CD4-positive, alpha-beta T cell treated with Interleukin-2 at 100 ng/mL for 4 hours (primary cell): Measurements from ENCODE around the gene PIK3R2.

Experiments used
- DNase-seq: peaks from one replicate; pipeline ENCODE4 v3.0.0-alpha.2; 2020; ENCODE audit warnings: low spot score

Gene PIK3R2

DNA sequence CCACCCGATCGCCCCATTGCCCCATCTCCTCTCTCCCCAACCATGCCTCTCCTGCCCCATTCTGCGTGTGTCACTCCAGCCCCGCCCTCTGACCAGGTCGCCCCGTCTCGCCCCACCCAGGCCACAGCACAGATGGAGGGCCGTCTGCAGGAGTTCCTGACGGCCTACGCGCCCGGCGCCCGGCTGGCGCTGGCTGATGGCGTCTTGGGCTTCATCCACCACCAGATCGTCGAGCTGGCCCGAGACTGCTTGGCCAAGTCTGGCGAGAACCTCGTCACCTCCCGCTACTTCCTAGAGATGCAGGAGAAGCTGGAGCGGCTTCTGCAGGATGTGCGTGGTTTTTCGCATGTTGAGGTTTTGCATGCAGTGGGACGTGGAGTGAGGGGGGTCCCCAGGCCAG, 29.1 kb upstream of the PIK3R2 start:
- DNase-seq: no peak

DNA sequence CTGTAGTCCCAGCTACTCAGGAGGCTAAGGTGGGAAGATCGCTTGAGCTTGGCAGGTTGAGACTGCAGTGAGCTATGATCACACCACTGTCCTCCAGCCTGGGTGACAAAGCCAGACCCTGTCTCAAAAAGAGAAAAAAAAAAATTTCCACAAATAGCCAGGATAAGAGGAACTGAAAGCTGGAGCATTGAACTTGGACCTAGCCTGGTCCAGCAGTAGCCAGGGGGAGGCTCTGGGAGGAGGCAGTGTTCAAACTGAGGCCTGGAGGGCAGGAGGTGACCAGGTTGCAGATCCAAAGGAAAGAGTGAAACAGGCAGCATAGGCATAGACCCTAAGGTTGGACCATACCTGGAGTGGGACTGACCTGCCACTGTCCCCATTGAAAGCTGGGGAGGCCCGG, 26.9 kb upstream of the PIK3R2 start:
- no peak for DNase-seq

DNA sequence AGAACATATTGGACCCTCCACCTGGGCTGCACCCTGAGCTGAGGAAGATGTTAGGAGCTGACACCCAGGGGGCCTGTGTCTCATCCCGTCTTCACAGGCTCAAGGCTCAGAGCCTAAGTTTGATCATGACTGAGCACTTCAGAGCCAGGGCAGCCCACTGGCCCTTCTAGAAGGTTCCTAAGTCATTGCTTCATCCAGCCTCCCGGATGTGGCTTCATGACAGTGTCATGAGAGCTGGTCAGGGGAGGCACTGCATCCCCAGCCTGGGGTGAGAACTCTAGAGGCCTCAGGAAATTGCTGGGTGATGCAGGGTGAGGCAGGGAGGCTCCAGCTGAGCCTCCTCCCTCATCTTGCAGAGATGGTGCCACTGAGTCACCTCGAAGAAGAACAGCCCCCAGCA, 24.9 kb upstream of the PIK3R2 start:
- no peak for DNase-seq

DNA sequence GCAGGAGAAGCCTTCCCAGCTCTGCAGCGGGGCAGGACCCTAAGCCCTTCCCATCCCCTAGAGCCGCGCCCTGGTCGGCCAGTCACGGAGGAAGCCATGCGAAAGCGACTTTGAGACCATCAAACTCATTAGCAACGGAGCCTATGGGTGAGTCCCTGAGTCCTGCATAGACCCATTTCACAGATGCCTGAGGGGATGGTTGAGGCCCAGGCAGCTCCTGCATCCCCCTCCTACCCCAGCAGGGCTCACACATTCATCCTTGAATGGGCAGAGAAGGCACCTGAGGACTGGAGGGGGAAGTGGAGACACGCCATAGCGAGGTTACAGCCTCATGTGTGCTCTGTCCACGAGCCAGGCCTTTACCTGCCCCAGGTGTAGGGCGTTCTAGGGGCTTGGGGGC, 24.2 kb upstream of the PIK3R2 start:
- no peak for DNase-seq

DNA sequence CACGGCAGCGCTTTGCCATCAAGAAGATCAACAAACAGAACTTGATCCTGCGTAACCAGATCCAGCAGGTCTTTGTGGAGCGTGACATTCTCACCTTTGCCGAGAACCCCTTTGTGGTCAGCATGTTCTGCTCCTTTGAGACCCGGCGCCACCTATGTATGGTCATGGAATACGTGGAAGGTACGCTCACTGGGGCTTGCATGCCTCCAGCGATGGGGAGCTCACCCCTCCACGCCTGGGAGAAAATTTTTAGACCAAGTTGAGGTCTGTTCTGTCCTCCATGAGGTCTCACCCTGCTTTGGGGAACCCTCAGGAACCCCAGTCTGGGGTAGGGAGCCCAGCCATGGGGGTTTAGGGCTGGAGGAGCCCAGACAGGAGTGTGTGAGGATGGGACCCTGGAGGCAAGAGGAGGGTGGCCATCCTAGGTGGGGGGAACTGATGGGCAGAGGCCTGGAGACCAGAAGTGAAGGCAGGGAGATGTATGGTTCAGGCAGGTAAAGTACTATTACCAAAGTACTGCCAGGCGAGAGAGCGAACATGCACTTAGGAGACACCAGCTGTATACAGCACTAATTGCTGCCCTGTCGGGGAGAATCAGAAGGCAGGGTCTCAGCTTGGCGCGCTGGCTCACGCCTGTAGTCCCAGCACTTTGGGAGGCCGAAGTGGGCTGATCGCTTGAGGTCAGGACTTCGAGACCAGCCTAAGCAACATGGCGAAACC, 22.3 kb upstream of the PIK3R2 start:
- no peak for DNase-seq

DNA sequence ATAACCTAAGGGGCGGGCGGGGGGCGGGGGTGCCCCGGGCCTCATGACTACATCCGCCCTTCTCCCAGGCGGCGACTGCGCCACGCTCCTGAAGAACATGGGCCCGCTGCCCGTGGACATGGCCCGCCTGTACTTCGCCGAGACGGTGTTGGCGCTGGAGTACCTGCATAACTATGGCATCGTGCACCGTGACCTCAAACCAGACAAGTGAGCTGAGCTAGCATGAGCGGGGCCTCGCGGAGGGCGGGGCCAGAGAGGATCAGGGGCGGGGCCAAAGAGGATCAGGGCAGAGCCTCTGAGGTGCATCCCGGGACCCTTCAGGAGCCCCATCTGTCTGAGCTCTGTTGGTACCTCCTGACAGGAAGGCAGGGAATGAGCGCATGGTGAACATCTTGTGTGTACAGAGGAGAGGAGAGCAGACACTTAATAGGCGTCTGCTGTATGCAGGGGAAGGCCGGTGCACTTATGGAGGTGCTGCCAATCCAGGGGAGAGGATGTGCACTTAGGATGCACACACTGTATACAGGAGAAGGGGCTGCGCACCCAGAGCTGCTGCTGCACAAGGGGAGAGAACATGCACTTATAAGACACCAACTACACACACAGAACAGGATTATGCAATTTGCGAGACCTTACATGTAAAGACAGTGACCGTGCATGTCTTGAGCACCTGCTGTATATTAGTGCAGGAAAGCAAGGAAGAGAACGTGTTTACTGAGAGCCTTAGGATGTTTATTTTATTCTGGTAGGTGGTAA, 20.9 kb upstream of the PIK3R2 start:
- no peak for DNase-seq

DNA sequence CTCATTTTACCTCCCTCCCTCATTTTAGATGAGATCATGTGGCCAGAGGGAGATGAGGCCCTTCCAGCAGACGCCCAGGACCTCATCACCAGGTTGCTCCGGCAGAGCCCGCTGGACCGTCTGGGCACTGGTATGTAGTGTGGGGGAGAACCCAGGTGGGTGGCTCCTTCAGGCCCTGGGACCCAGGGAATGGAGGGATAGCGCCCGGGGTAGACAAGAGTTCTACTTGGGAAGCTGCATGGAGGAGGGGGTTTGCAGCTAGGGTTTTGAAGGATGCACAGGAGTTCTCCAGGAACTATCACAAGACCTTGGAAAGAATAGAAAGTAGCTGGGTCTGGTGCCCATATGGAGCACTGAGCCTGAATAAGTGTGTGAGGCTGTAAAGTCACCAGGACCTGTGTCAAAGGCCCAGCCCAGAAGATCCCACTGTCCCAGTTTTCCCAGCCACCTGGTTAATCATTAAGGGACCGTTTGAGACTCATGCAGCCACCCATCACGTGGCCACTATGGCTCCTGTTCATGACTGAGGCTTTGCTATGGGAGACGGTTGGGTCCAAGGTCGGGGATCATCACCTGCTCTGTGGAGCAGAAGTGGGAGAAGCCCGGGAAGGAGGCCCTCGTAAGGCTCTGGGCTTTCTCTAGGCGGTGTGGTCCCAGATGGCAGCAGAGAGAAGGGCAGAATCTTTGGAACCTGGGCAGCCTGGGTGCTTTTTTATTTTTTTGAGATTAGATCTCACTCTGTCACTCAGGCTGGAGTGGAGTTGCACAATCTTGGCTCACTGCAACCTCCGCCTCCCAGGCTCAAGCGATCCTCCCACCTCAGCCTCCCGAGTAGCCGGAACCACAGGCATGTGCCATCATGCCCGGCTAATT, 17.0 kb upstream of the PIK3R2 start:
- DNase-seq: no peak

DNA sequence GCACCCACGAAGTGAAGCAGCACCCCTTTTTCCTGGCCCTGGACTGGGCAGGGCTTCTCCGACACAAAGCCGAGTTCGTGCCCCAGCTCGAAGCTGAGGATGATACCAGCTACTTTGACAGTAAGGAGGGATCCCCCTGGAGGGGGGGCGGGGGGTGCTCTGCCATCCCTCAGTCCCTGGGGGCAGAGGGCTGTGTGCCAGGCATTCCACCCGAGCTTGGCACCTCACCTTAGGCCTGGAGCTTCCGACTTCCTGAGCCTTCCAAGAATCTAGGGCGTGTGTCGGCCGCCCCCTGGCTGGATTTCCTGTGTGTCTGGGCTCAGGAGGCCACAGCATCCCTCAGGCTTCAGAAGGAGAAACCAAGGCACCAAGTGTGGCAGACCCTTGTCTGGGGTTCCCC, 15.7 kb upstream of the PIK3R2 start:
- no peak for DNase-seq

- no peak for DNase-seq
Measured at GRCh38 chr19:18137657-18138339, 15.2 kb upstream of the PIK3R2 start.

GRCh38 chr19:18140473-18140872, 12.5 kb upstream of the PIK3R2 start:
- DNase-seq: no peak

GRCh38 chr19:18141031-18141430, 11.9 kb upstream of the PIK3R2 start:
- no peak for DNase-seq

- DNase-seq: no peak
Measured at GRCh38 chr19:18143902-18144301, 9.1 kb upstream of the PIK3R2 start.

GRCh38 chr19:18144361-18144760, 8.6 kb upstream of the PIK3R2 start:
- DNase-seq: no peak

GRCh38 chr19:18144906-18145305, 8.1 kb upstream of the PIK3R2 start:
- no peak for DNase-seq

- no peak for DNase-seq
Measured at GRCh38 chr19:18145391-18145999, 7.5 kb upstream of the PIK3R2 start.

DNA sequence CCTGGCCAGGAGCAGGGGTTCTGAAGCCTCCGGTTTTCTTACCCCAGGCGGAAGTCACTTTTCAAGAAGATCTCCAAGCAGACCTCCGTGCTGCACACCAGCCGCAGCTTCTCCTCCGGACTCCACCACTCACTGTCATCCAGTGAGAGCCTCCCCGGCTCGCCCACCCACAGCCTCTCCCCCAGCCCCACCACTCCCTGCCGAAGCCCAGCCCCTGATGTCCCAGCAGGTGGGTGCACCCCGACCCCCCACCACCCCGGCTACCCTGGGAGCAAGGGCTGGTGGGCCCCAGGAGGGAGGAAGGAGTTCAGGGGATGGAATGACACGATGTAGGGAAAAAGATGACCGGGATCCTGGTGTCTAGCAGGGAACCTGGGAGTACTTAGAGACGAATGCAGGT, 5.6 kb upstream of the PIK3R2 start:
- DNase-seq: no peak

DNA sequence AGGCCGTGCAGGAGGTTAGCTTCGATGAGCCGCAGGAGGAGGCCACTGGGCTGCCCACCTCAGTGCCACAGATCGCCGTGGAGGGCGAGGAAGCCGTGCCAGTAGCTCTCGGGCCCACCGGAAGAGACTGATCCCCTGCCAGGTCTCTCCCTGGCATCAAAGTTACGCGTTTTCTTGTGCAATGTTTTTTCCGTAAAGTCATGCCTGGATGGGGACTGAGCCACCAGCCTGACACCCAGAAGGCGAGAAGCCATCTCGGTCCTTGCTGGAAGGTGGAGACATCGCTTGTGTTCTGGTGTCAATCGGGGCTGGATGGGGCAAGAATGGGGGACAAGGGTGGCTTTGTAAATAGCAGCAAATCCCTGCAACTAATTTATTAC, 3.4 kb upstream of the PIK3R2 start:
- DNase-seq: no peak

GRCh38 chr19:18150776-18151624, 2.0 kb upstream of the PIK3R2 start:
- no peak for DNase-seq

DNA sequence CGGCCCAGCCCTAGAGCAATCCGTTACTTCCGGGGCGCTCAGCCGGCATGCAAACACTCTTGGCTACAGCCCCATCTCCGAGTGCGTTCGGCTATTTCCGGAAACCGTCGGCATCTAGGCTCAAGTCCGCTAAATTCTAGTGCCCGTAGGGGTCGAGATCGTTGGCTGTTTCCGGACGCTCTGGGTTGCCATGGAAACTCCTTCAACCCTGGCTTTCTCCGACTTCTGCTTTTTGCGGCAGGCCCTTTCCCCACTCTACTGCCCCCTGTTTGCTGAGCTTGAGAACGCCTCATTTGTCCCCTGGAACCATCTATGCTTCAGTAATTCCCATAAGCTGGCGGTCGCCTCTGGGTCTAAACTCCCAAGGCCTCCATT, 534 bp upstream of the PIK3R2 start:
- DNase-seq: peak; percentile 99

GRCh38 chr19:18153556-18154134, 682 bp downstream of the PIK3R2 start:
- no peak for DNase-seq
